Measurements from ENCODE around the gene TIMELESS.
"Not testable (repeated sequence)": the region's sequence is repeated elsewhere in the genome, so short reads cannot be mapped to it uniquely, and the experiment has no call there.

TIMELESS gene

GRCh38 chr12:56448860-56449621 is at the start of gene TIMELESS:
TIMELESS (minus strand) TSS chr12:56449426; CDS start chr12:56434170, 15,256 bp downstream.
- FAIRE-seq, result peak; percentile 71
- peak; percentile 90 for DNase-seq (ENCODE audit: insufficient read length, low spot score)
- peak; percentile 68 for TF ChIP-seq POLR2A (IDR thresholded peaks at IDR 0.05; ENCODE audit: low read depth, low read length)

GRCh38 chr12:56498126-56498902 is 49.1 kb upstream of the TIMELESS start:
- not testable (repeated sequence) for DNase-seq (ENCODE audit: insufficient read length, low spot score); FAIRE-seq

DNA sequence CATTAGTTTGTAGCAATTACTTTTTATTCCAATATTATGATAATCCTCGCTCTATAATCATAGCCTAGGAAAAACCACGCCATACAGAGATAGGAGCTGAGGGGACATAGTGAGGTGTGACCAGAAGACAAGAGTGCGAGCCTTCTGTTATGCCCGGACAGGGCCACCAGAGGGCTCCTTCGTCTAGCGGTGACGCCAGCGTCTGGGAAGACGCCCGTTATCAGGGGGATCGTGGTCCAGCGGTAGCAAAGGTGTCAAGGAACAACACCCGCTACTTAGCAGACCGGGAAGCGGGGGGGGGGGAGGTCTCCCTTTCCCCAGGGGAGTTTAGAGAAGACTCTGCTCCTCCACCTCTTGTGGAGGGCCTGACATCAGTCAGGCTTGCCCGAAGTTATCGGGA is 47.5 kb upstream of the TIMELESS start:
- DNase-seq (ENCODE audit: insufficient read length, low spot score), result not testable (repeated sequence)

GRCh38 chr12:56494481-56494880 is 45.3 kb upstream of the TIMELESS start:
- FAIRE-seq; DNase-seq (ENCODE audit: insufficient read length, low spot score): not testable (repeated sequence)

More for the DNA sequence above, 47.5 kb upstream of the TIMELESS start:
- FAIRE-seq, result not testable (repeated sequence)

GRCh38 chr12:56494106-56494415 is 44.8 kb upstream of the TIMELESS start:
- FAIRE-seq; DNase-seq (ENCODE audit: insufficient read length, low spot score): not testable (repeated sequence)

GRCh38 chr12:56493409-56494105 is 44.3 kb upstream of the TIMELESS start:
- not testable (repeated sequence) for DNase-seq (ENCODE audit: insufficient read length, low spot score); FAIRE-seq

DNA sequence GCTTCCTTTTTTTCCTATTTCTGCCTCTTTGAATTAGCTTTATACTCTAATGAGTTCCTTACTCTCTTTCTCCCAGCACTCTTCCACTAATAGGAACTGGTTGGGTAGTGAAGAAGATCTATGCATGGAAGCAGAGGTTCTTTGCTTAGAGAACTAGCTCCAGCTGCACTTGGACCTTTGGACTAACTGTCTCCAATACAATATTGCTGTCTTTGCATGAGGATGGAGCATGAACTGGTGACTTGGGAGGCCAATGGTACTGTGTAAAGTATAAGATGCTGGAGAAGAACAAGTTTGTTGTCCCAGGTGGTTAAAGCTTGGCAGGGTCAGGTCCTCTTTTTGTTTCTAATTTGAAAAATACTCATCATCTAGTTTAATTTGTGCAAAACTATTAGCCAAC is 41.1 kb upstream of the TIMELESS start:
- no peak for TF ChIP-seq POLR2A (IDR thresholded peaks at IDR 0.05; ENCODE audit: low read depth, low read length)
- no peak for DNase-seq (ENCODE audit: insufficient read length, low spot score)

DNA sequence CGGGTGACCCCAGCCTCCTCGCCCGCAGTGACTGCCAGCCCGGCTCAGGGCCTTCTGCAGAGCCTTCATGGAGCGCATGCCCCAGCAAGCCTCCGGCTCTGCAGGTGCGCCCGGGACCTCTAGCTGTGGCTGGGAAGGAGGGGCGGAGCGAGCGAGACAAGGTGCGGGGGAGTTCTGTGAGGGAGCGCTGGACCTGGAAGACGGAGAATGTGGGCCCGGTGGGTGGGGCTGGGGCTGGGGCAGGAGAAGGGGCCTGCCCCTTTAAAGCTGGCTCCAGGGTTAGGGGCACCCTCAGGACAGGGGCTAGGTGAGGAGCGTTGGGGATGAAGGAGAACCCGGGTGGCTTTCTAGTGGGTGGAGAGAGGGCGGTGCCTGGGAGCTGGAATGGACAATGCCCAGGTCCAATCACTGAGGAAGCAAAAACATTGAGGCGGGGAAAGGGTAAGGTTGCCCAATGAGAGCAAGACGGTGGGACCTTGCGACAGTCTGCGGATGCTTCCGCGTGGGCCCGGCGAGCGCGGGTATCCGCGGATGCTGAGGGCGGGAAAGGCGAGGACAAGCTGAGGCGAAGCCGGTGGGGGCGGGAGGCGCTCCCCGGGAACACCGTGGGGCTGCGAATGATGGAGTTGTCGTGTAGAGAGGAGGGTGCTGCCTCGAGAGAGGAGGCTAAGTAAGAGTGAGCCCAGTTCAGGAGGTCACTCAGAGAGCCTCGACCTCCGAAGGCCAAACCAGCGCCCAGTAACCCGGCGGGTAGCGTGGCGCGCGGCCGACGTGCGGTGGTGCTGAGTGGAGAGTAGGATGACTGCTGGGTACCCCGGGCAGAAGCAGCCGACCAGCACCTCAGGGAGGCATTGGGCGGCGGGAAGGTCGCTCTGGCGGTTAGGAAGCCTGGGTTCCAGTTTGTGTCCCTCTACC is 39.1 kb upstream of the TIMELESS start, which contains the start of gene GLS2:
GLS2 (minus strand) TSS at position 121 of the 915 bp plus-strand sequence; CDS start at position 78, 43 bp downstream.
- FAIRE-seq (no peak), DNase-seq (ENCODE audit: insufficient read length, low spot score) (no peak)
- no peak for TF ChIP-seq POLR2A (IDR thresholded peaks at IDR 0.05; ENCODE audit: low read depth, low read length)

More for the DNA sequence above, 41.1 kb upstream of the TIMELESS start:
- no peak for FAIRE-seq

DNA sequence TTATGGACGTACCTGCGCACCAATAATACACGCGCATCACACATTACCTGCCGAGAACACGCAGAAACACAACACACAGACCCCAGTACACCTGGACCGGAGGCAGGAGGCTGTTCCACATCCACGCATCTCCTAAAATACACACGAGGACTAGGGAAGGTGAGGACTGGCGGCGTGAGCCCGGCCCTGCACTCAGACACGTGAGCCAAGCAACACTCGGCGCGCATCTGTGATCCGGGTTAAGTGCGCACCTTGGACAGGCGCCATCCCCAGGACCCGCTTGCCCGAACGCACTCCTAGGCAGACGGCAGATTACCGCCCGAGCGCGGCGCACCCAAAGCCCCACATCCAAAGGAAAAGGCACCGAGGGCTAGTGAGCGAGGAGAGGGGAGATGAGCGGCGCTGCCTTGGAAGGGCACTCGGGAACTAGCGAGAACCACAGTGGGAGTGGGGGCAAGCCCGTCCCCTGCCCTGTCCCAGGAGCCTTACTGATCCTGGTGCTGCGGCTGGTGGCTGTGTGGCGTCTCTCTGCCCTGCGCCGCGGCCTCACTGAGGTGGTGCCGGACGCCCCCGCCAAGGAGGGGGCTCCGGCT is 38.3 kb upstream of the TIMELESS start:
- FAIRE-seq (no peak), DNase-seq (ENCODE audit: insufficient read length, low spot score) (no peak)
- no peak for TF ChIP-seq POLR2A (IDR thresholded peaks at IDR 0.05; ENCODE audit: low read depth, low read length)

GRCh38 chr12:56486694-56487093 is 37.5 kb upstream of the TIMELESS start:
- DNase-seq (ENCODE audit: insufficient read length, low spot score) (no peak), FAIRE-seq (no peak)
- TF ChIP-seq POLR2A (IDR thresholded peaks at IDR 0.05; ENCODE audit: low read depth, low read length), result no peak

DNA sequence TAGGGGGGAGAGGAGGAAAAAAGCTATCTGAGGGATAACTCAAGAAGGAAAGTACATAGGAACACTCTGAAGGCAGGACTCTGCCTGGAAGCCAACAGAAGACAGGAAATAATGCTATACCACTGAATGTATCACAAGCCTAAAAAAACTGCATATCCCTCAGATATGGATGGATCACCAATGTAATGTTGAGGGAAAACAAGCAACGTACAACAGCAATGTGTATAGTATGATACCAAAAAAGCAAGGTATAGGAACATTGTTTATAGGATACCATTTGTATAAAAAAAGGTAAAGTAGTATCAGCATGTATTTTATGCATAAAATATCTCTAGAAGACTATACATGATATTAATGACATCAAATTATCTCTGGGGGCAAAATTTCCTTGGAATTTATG is 35.3 kb upstream of the TIMELESS start:
- DNase-seq (ENCODE audit: insufficient read length, low spot score) (no peak), FAIRE-seq (no peak)
- TF ChIP-seq POLR2A (IDR thresholded peaks at IDR 0.05; ENCODE audit: low read depth, low read length), result no peak

DNA sequence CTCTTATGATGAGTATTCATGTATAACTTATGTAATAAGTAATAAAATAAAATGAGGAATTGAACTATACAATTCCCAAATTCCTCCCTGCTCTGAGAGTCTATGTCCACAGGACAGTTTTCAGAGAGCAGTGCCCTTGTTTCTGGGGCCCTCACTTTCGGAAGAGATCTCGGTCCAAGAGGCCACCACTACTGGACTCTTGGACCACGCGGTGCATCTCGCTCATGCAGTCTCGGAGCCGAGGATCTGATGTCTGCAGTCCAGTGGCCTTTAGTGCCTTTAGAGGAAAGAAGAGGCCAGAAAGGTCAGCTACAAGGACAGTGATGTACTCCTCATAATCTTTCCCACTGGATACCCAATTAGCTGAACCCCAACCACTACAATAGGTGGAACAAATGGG is 30.4 kb upstream of the TIMELESS start:
- no peak for TF ChIP-seq POLR2A (IDR thresholded peaks at IDR 0.05; ENCODE audit: low read depth, low read length)
- no peak for DNase-seq (ENCODE audit: insufficient read length, low spot score)
- FAIRE-seq, result no peak

- DNase-seq (ENCODE audit: insufficient read length, low spot score) (no peak), FAIRE-seq (no peak)
- no peak for TF ChIP-seq POLR2A (IDR thresholded peaks at IDR 0.05; ENCODE audit: low read depth, low read length)
These were observed 28.4 kb upstream of the TIMELESS start for GRCh38 chr12:56477521-56478225.
